ENCODE measurements around the gene GPLD1. TPM values are rescaled to one million over a fixed set of nuclear protein-coding genes. Genes with fewer than 3 reads are reported as not detected.

Gene GPLD1
- total RNA-seq, 4 donors from 2014 or later = 24.4 to 69.6 (median 50.8) TPM

- 95 to 98% methylated on average over 3 of the region's 3 CpGs for WGBS, 2 donors
- DNase-seq (ENCODE audit: low spot score in 2 of 2) = no peak
- H3K4me3 ChIP-seq (ENCODE audit: low read depth, poor library complexity, severe bottlenecking) = no peak overlapping the region
- intact Hi-C loops (cut with DNase I; ENCODE audit: low total_unique reads) = no loop called here
- TF ChIP-seq POLR2A (IDR thresholded peaks at IDR 0.05) = no peak
- no peak for TF ChIP-seq CTCF (IDR thresholded peaks at IDR 0.05)
Observed at GRCh38 chr6:24410622-24411021, 78.8 kb downstream of the GPLD1 start.

GRCh38 chr6:24408719-24409410, 80.5 kb downstream of the GPLD1 start:
- intact Hi-C loops (cut with DNase I; ENCODE audit: low total_unique reads) = no loop called here
- H3K4me3 ChIP-seq (ENCODE audit: low read depth, poor library complexity, severe bottlenecking) = no peak overlapping the region
- no peak for DNase-seq (ENCODE audit: low spot score in 2 of 2)
- 82 to 84% methylated on average over 2 of the region's 2 CpGs for WGBS, 2 donors
- TF ChIP-seq CTCF (IDR thresholded peaks at IDR 0.05) = no peak
- TF ChIP-seq POLR2A (IDR thresholded peaks at IDR 0.05) = no peak

- DNase-seq (ENCODE audit: low spot score in 2 of 2) = no peak
- TF ChIP-seq CTCF (IDR thresholded peaks at IDR 0.05) = no peak
- TF ChIP-seq POLR2A (IDR thresholded peaks at IDR 0.05) = no peak
- intact Hi-C loops (cut with DNase I; ENCODE audit: low total_unique reads) = no loop called here
- no peak overlapping the region for H3K4me3 ChIP-seq (ENCODE audit: low read depth, poor library complexity, severe bottlenecking)
- 91% methylated on average over 5 of the region's 5 CpGs for whole genome bisulfite sequencing, 2 donors
Observed at GRCh38 chr6:24405262-24405661, 84.1 kb downstream of the GPLD1 start.

- no peak for TF ChIP-seq CTCF (IDR thresholded peaks at IDR 0.05)
- TF ChIP-seq POLR2A (IDR thresholded peaks at IDR 0.05) = no peak
- DNase-seq (ENCODE audit: low spot score in 2 of 2) = no peak
- H3K4me3 ChIP-seq (ENCODE audit: low read depth, poor library complexity, severe bottlenecking) = peak overlapping the region; percentile 92
- 6 to 7% methylated on average over 12 of the region's 12 CpGs for WGBS, 2 donors
- intact Hi-C loops (cut with DNase I; ENCODE audit: low total_unique reads) = no loop called here
Observed at GRCh38 chr6:24403501-24403824, 85.9 kb downstream of the GPLD1 start.

GRCh38 chr6:24402697-24403500, 86.5 kb downstream of the GPLD1 start, which contains the start of gene MRS2:
MRS2 (plus strand) TSS chr6:24402936; CDS start chr6:24403047, 111 bp downstream.
- DNase-seq (ENCODE audit: low spot score in 2 of 2) = peak; percentile 82 to 95

More at GRCh38 chr6:24402697-24403500, 86.5 kb downstream of the GPLD1 start, which contains the start of gene MRS2:
- WGBS, 2 donors = 0 to 1% methylated on average over 17 to 18 of the region's 63 CpGs
- TF ChIP-seq POLR2A (IDR thresholded peaks at IDR 0.05) = no peak
- TF ChIP-seq CTCF (IDR thresholded peaks at IDR 0.05) = no peak
- intact Hi-C loops (cut with DNase I; ENCODE audit: low total_unique reads) = no loop called here
- peak within 1 kb of the TSS; percentile 92 for H3K4me3 ChIP-seq (ENCODE audit: low read depth, poor library complexity, severe bottlenecking)
